Mesenteric fat pad (tissue), 1 donor: Measurements from ENCODE around the gene INHBC. TPM values are rescaled to one million over a fixed set of nuclear protein-coding genes. Genes with fewer than 3 reads are reported as not detected.
"Not testable (repeated sequence)": the region's sequence is repeated elsewhere in the genome, so short reads cannot be mapped to it uniquely, and the experiment has no call there.

Experiments used
- DNase-seq: peaks from one replicate; pipeline ENCODE4 v3.0.0-alpha.2; 2020; ENCODE audit warnings: low spot score
- total RNA-seq: library from RNA; stranded (reverse); fragmentation: NEBNext Ultra II Directional; extraction: Animal tissue kit (Norgen Biotek cat#: 25700); gene quantifications from one replicate; pipeline ENCODE4 v1.2.1, GENCODE V29; 2021
- donor health status: DM: yes; HTN: yes; CAD: no.

The INHBC gene
- total RNA-seq, 1 donor from 2014 or later: not detected

GRCh38 chr12:57481671-57482070 lies 47.1 kb downstream of the INHBC start:
- no peak for DNase-seq

- DNase-seq: no peak
Observed at GRCh38 chr12:57483466-57483865, 48.9 kb downstream of the INHBC start.

GRCh38 chr12:57485695-57486094 lies 51.1 kb downstream of the INHBC start:
- no peak for DNase-seq

GRCh38 chr12:57487055-57487596 lies 52.5 kb downstream of the INHBC start:
- no peak for DNase-seq

- DNase-seq: peak; percentile 96
Observed at GRCh38 chr12:57487597-57488401, 53.2 kb downstream of the INHBC start, which contains the start of gene MARS1. Gene MARS1, plus strand, starts transcription at chr12:57488068. Its CDS starts 23 bp downstream, at chr12:57488091.

GRCh38 chr12:57488402-57489156 lies 54.0 kb downstream of the INHBC start:
- no peak for DNase-seq

- DNase-seq: no peak
Observed at GRCh38 chr12:57489157-57489641, 54.6 kb downstream of the INHBC start.

- no peak for DNase-seq
Observed at GRCh38 chr12:57490126-57490525, 55.5 kb downstream of the INHBC start.

GRCh38 chr12:57491393-57492280 lies 57.1 kb downstream of the INHBC start:
- no peak for DNase-seq

- not testable (repeated sequence) for DNase-seq
Observed at GRCh38 chr12:57495051-57495701, 60.6 kb downstream of the INHBC start.

GRCh38 chr12:57496822-57497221 lies 62.2 kb downstream of the INHBC start:
- DNase-seq: no peak

- no peak for DNase-seq
Observed at GRCh38 chr12:57497223-57498131, 62.9 kb downstream of the INHBC start.

GRCh38 chr12:57498132-57498502 lies 63.5 kb downstream of the INHBC start:
- no peak for DNase-seq

- no peak for DNase-seq
Observed at GRCh38 chr12:57498571-57498970, 64.0 kb downstream of the INHBC start.

- no peak for DNase-seq
Observed at GRCh38 chr12:57500213-57500612, 65.6 kb downstream of the INHBC start.
